Keratinocyte (primary cell): ENCODE measurements around the gene TYROBP. TPM values are rescaled to one million over a fixed set of nuclear protein-coding genes. Genes with fewer than 3 reads are reported as not detected.

ENCODE experiments used
- DNase-seq: peaks from one replicate; pipeline ENCODE4 v3.0.0-alpha.2; 2011; ENCODE audit warnings: low read depth, missing footprints, low spot score
- FAIRE-seq: peaks from 2 replicates; lab custom pipeline; 2011; peaks lifted over from hg19 to GRCh38; lab: Jason Lieb, UNC
- H2AFZ ChIP-seq: 2 replicates; pipeline ENCODE4 v1.6.0; 2012; ENCODE audit warnings: low read length, control low read depth, inconsistent platforms; ENCODE audit not compliant: control insufficient read depth
- H3K27ac ChIP-seq: 2 replicates; pipeline ENCODE4 v1.5.1; 2011; ENCODE audit warnings: low read length; ENCODE audit not compliant: control insufficient read depth, insufficient read depth
- H3K27me3 ChIP-seq: 3 replicates; pipeline ENCODE4 v1.6.0; 2011; ENCODE audit warnings: low read length; ENCODE audit not compliant: control insufficient read depth, insufficient read depth; ENCODE audit errors: extremely low read depth
- H3K36me3 ChIP-seq, 2 experiments: 2 replicates in 1 of 2; 3 replicates in 1 of 2; pipeline ENCODE4 v1.5.1; 2011; ENCODE audit warnings: low read length in 2 of 2, mild to moderate bottlenecking in 1 of 2; ENCODE audit not compliant: control insufficient read depth in 2 of 2, insufficient read depth in 2 of 2; ENCODE audit errors: extremely low read depth in 1 of 2
- H3K4me1 ChIP-seq: 3 replicates; pipeline ENCODE4 v1.5.1; 2011; ENCODE audit warnings: low read length; ENCODE audit not compliant: control insufficient read depth, insufficient read depth; ENCODE audit errors: extremely low read depth
- H3K4me2 ChIP-seq: 3 replicates; pipeline ENCODE4 v1.6.0; 2011; ENCODE audit warnings: low read depth, low read length; ENCODE audit not compliant: control insufficient read depth, insufficient read depth; ENCODE audit errors: extremely low read depth
- H3K4me3 ChIP-seq, 3 experiments: fragments of 200-600 bp in 1 of 3; sonication (generic) in 1 of 3; 2 replicates in 2 of 3; 3 replicates in 1 of 3; pipeline ENCODE4 v1.5.1; 2011 to 2016; ENCODE audit warnings: low read length in 3 of 3, mild to moderate bottlenecking in 3 of 3, control low read depth in 2 of 3, inconsistent platforms in 1 of 3, low read depth in 1 of 3, mixed read lengths in 1 of 3, mixed run types in 1 of 3, moderate library complexity in 1 of 3; ENCODE audit not compliant: control insufficient read depth in 2 of 3, insufficient read depth in 2 of 3; ENCODE audit errors: extremely low read depth in 1 of 3
- H3K79me2 ChIP-seq: 2 replicates; pipeline ENCODE4 v1.6.0; 2012; ENCODE audit warnings: low read length; ENCODE audit not compliant: control insufficient read depth, insufficient read depth
- H3K9ac ChIP-seq: 3 replicates; pipeline ENCODE4 v1.6.0; 2011; ENCODE audit warnings: low read length; ENCODE audit not compliant: control insufficient read depth, insufficient read depth; ENCODE audit errors: extremely low read depth
- H3K9me1 ChIP-seq: 3 replicates; pipeline ENCODE4 v1.6.0; 2011; ENCODE audit warnings: low read length; ENCODE audit not compliant: control insufficient read depth, insufficient read depth; ENCODE audit errors: extremely low read depth
- H3K9me3 ChIP-seq: 2 replicates; pipeline ENCODE4 v1.5.1; 2012; ENCODE audit warnings: low read depth, low read length; ENCODE audit not compliant: control insufficient read depth
- H4K20me1 ChIP-seq: 3 replicates; pipeline ENCODE4 v1.6.0; 2011; ENCODE audit warnings: low read length; ENCODE audit not compliant: control insufficient read depth, insufficient read depth; ENCODE audit errors: extremely low read depth
- CTCF ChIP-seq, 3 experiments: IDR thresholded peaks in 1 of 3; conservative IDR thresholded peaks in 1 of 3; optimal IDR thresholded peaks in 1 of 3; 2 replicates in 2 of 3; 3 replicates in 1 of 3; pipeline versions ENCODE3 to v1.5.1; 2011; ENCODE audit warnings: low read length in 3 of 3, mild to moderate bottlenecking in 3 of 3, moderate library complexity in 2 of 3, control low read depth in 1 of 3, inconsistent platforms in 1 of 3; ENCODE audit not compliant: insufficient read depth in 2 of 3; ENCODE audit errors: extremely low read depth in 1 of 3
- EZH2 ChIP-seq: IDR thresholded peaks from one replicate; pipeline ENCODE4 v1.6.1; 2012; ENCODE audit warnings: inconsistent platforms, mild to moderate bottlenecking, low read length, moderate library complexity
- dilution Hi-C: fragments of 300-500 bp; cut with MboI; formaldehyde crosslinking; loops from one replicate; pipeline ENCODE4 v1.7.0; 2020; ENCODE audit warnings: low sequenced_read_pairs; ENCODE audit not compliant: extremely low pct_ligation_motif_present
- polyA plus RNA-seq, 5 experiments: library from polyadenylated mRNA; depleted of rRNA in 3 of 5; stranded (reverse) in 3 of 5; stranded (forward) in 1 of 5; unstranded in 1 of 5; fragments of >200 nt; gene quantifications; 1 replicate in 1 of 5; 2 replicates in 3 of 5; 3 replicates in 1 of 5; pipeline versions ENCODE4 v1.2.1 to v1.2.3, GENCODE V29; 2011 to 2012; ENCODE audit warnings: missing spikeins in 2 of 5, low read depth in 1 of 5, low replicate concordance in 1 of 5

TYROBP gene
- polyA plus RNA-seq, 1 donor (not counting 4 experiments of a cell fraction or from before 2014, with no cell fraction given): not detected

- Histone ChIP-seq H3K4me2 (no peak overlapping the region), H3K4me3 (no peak overlapping the region), H3K9ac (no peak overlapping the region), H3K27ac (no peak overlapping the region), H3K4me1 (peaks cover 3% of the 10 kb centered on the region), H3K9me1 (no peaks in the 10 kb centered on the region), H3K36me3 (no peaks in the 10 kb centered on the region), H2AFZ (no peak overlapping the region), H3K9me3 (no peaks in the 10 kb centered on the region), H3K27me3 (no peaks in the 10 kb centered on the region), H3K79me2 (no peaks in the 10 kb centered on the region), H4K20me1 (no peaks in the 10 kb centered on the region)
- FAIRE-seq (no peak), DNase-seq (no peak)
- TF ChIP-seq EZH2: no peak
- dilution Hi-C loops: no loop called here
These were observed 20.4 kb upstream of the TYROBP start for GRCh38 chr19:35928507-35928906.

- Histone ChIP-seq H3K9me3 (no peaks in the 10 kb centered on the region), H3K9ac (no peak overlapping the region), H3K4me3 (no peak overlapping the region), H3K27me3 (no peaks in the 10 kb centered on the region), H3K79me2 (no peaks in the 10 kb centered on the region), H4K20me1 (no peaks in the 10 kb centered on the region), H3K36me3 (no peaks in the 10 kb centered on the region), H3K4me1 (no peaks in the 10 kb centered on the region), H3K4me2 (no peak overlapping the region), H3K27ac (no peak overlapping the region), H3K9me1 (no peaks in the 10 kb centered on the region), H2AFZ (no peak overlapping the region)
- FAIRE-seq (no peak), DNase-seq (no peak)
- TF ChIP-seq EZH2: no peak
- TF ChIP-seq CTCF (optimal IDR thresholded peaks at IDR 0.05 in 1 of 3, IDR thresholded peaks at IDR 0.05 in 1 of 3, conservative IDR thresholded peaks at IDR 0.05 in 1 of 3; ENCODE audit: extremely low read depth in 1 of 3, insufficient read depth in 2 of 3, low read length in 3 of 3): no peak
- dilution Hi-C loops: no loop called here
These were observed 17.4 kb upstream of the TYROBP start for GRCh38 chr19:35925501-35925900.

- Histone ChIP-seq H3K9ac (no peak overlapping the region), H3K27me3 (no peaks in the 10 kb centered on the region), H3K36me3 (no peaks in the 10 kb centered on the region), H3K4me2 (no peak overlapping the region), H3K9me1 (no peaks in the 10 kb centered on the region), H4K20me1 (no peaks in the 10 kb centered on the region), H3K79me2 (no peaks in the 10 kb centered on the region), H2AFZ (no peak overlapping the region), H3K4me3 (no peak overlapping the region), H3K27ac (no peak overlapping the region), H3K4me1 (no peaks in the 10 kb centered on the region), H3K9me3 (no peaks in the 10 kb centered on the region)
- dilution Hi-C loops: no loop called here
- TF ChIP-seq EZH2 (no peak), CTCF (optimal IDR thresholded peaks at IDR 0.05 in 1 of 3, IDR thresholded peaks at IDR 0.05 in 1 of 3, conservative IDR thresholded peaks at IDR 0.05 in 1 of 3; ENCODE audit: extremely low read depth in 1 of 3, insufficient read depth in 2 of 3, low read length in 3 of 3) (no peak)
- DNase-seq: no peak
- no peak for FAIRE-seq
These were observed 12.9 kb upstream of the TYROBP start for GRCh38 chr19:35921012-35921411.
